Cardiac fibroblast (primary cell): ENCODE data around the gene ZFR2.
"Not testable (repeated sequence)": the region's sequence is repeated elsewhere in the genome, so short reads cannot be mapped to it uniquely, and the experiment has no call there.

Experiments used
- DNase-seq, 2 donors: peaks; one replicate each; pipeline versions ENCODE4 v3.0.0 to v3.0.0-alpha.2; 2010; ENCODE audit warnings: low read depth in 2 of 2
- H3K4me3 ChIP-seq, 2 donors: replicated peaks in 1 of 2; 1 replicate in 1 of 2; 2 replicates in 1 of 2; pipeline ENCODE4 v1.5.1; 2011; ENCODE audit warnings: low read depth in 2 of 2, low read length in 2 of 2, mild to moderate bottlenecking in 2 of 2, moderate library complexity in 1 of 2
- CTCF ChIP-seq: IDR thresholded peaks from one replicate; pipeline ENCODE4 v1.5.1; 2011; ENCODE audit warnings: low read depth, mild to moderate bottlenecking, low read length, inconsistent platforms

The ZFR2 gene

GRCh38 chr19:3904233-3904632 lies 35.4 kb upstream of the ZFR2 start:
- no peak for DNase-seq
- TF ChIP-seq CTCF, result no peak
- H3K4me3 ChIP-seq, result no peak overlapping the region

DNA sequence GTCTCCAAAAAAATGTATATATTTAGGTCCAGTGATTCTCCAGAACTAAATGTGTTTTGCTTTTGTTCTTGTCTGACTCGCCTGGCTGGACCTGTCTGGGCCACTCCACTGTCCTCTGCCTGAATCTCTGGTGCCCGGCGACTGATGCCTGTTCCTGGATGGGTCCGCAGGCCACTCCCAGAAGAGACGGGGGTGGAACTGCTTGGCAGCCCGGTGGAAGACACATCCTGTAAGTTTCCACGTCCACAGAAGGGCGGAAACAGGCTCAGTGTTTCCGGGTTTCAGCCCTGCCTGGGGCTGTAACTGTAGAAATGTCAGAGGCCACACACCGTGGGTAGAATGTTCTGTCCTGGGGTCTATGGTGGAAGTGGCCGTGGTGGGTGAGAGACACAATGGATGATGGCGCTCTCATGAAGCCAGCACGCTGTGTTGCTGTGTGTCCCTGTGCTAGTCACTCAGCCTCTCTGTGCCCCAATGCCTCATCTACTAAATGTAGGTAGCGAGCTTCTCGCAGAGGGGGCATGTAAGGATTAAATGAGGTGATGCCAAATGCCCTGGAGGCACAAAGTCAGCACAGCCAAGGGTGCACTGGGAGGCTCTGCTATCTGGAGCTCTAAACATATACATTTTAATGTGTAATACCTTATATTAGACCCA lies 33.6 kb upstream of the ZFR2 start:
- TF ChIP-seq CTCF, result no peak
- no peak overlapping the region for H3K4me3 ChIP-seq
- no peak for DNase-seq

- no peak for DNase-seq
- no peak overlapping the region for H3K4me3 ChIP-seq
- TF ChIP-seq CTCF, result no peak
These were observed 30.9 kb upstream of the ZFR2 start for GRCh38 chr19:3899531-3900294.

- DNase-seq, result no peak
- no peak overlapping the region for H3K4me3 ChIP-seq
- no peak for TF ChIP-seq CTCF
These were observed 29.6 kb upstream of the ZFR2 start for GRCh38 chr19:3898426-3898825.

DNA sequence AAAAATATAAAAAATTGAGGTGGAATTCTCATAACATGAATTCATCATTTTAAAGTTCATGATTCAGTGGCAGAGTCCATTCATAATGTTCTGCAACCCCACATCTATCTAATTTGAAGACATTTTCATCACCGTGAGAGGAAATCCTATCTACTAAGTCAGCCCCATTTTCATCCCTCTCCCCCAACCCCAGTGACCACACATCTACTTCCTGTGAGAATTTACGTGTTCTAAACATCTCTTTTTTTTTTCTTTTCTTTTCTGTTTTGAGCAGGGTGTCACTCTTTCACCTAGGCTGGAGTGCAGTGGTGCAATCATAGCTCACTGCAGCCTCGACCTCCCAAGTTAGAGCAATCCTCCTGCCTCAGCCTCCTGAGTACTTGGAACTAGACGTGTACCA lies 29.1 kb upstream of the ZFR2 start:
- no peak overlapping the region for H3K4me3 ChIP-seq
- DNase-seq, result no peak
- no peak for TF ChIP-seq CTCF

- DNase-seq, result no peak
- no peak for TF ChIP-seq CTCF
- no peak overlapping the region for H3K4me3 ChIP-seq
These were observed 26.9 kb upstream of the ZFR2 start for GRCh38 chr19:3895788-3896187.

GRCh38 chr19:3894959-3895358 lies 26.1 kb upstream of the ZFR2 start:
- not testable (repeated sequence) for H3K4me3 ChIP-seq, DNase-seq
